Loucy (cell line): Measurements from ENCODE around the gene EHBP1L1.

Source experiments
- H2AFZ ChIP-seq: fragments of 200-600 bp; sonication (generic); 2 replicates; pipeline ENCODE4 v1.6.0; 2016; ENCODE audit warnings: antibody characterized with exemption, mild to moderate bottlenecking, low read length, moderate library complexity
- H3F3A ChIP-seq: fragments of 200-600 bp; 2 replicates; pipeline ENCODE4 v1.6.0; 2016; ENCODE audit warnings: antibody characterized with exemption, low read depth, mild to moderate bottlenecking
- H3K27me3 ChIP-seq: fragments of 200-600 bp; sonication (generic); 2 replicates; pipeline ENCODE4 v1.6.1; 2014; ENCODE audit warnings: low read length, mild to moderate bottlenecking; ENCODE audit not compliant: insufficient read depth, poor library complexity, severe bottlenecking
- H3K36me3 ChIP-seq: fragments of 200-600 bp; sonication (generic); 2 replicates; pipeline ENCODE4 v1.6.1; 2016; ENCODE audit warnings: low read length; ENCODE audit not compliant: insufficient read depth
- H3K4me1 ChIP-seq: fragments of 200-600 bp; sonication (generic); 2 replicates; pipeline ENCODE4 v1.5.1; 2014; ENCODE audit warnings: low read length, mild to moderate bottlenecking; ENCODE audit not compliant: insufficient read depth, poor library complexity, severe bottlenecking
- H3K4me2 ChIP-seq: fragments of 200-600 bp; sonication (generic); 2 replicates; pipeline ENCODE4 v1.6.0; 2014; ENCODE audit warnings: antibody characterized with exemption, low read length, low read depth, mild to moderate bottlenecking; ENCODE audit not compliant: poor library complexity, severe bottlenecking
- H3K4me3 ChIP-seq: fragments of 200-600 bp; sonication (generic); 2 replicates; pipeline ENCODE4 v1.5.1; 2014; ENCODE audit warnings: low read length, mild to moderate bottlenecking, mixed read lengths; ENCODE audit not compliant: poor library complexity, severe bottlenecking
- H3K79me2 ChIP-seq: fragments of 200-600 bp; sonication (generic); 2 replicates; pipeline ENCODE4 v1.6.1; 2014; ENCODE audit warnings: low read length; ENCODE audit not compliant: insufficient read depth
- H3K9ac ChIP-seq: fragments of 200-600 bp; sonication (generic); 2 replicates; pipeline ENCODE4 v1.6.0; 2014; ENCODE audit warnings: mild to moderate bottlenecking, low read depth, low read length, moderate library complexity; ENCODE audit not compliant: poor library complexity, severe bottlenecking
- H3K9me2 ChIP-seq: fragments of 200-600 bp; sonication (generic); replicated peaks from 2 replicates; pipeline ENCODE4 v1.6.1; 2016; ENCODE audit warnings: low read depth, low read length, mixed read lengths
- H3K9me3 ChIP-seq: fragments of 200-600 bp; sonication (generic); 2 replicates; pipeline ENCODE4 v1.6.1; 2014; ENCODE audit warnings: mild to moderate bottlenecking, antibody characterized with exemption, low read length, low read depth; ENCODE audit not compliant: insufficient read depth
- H4K20me1 ChIP-seq: fragments of 200-600 bp; sonication (generic); 2 replicates; pipeline ENCODE4 v1.6.0; 2014; ENCODE audit warnings: antibody characterized with exemption, low read length, mild to moderate bottlenecking; ENCODE audit not compliant: insufficient read depth, poor library complexity, severe bottlenecking
- EZH2phosphoT487 ChIP-seq: fragments of 200-600 bp; IDR thresholded peaks from 2 replicates; pipeline ENCODE4 v1.6.1; 2018; ENCODE audit warnings: antibody characterized with exemption, mild to moderate bottlenecking, moderate library complexity, borderline replicate concordance
- TF ChIP-seq, protein P1 (sequence below): fragments of 200-600 bp; sonication (generic); conservative IDR thresholded peaks from 2 replicates; pipeline ENCODE4 v1.5.1; 2014; ENCODE audit warnings: mild to moderate bottlenecking, antibody characterized with exemption, low read length

The EHBP1L1 gene

DNA sequence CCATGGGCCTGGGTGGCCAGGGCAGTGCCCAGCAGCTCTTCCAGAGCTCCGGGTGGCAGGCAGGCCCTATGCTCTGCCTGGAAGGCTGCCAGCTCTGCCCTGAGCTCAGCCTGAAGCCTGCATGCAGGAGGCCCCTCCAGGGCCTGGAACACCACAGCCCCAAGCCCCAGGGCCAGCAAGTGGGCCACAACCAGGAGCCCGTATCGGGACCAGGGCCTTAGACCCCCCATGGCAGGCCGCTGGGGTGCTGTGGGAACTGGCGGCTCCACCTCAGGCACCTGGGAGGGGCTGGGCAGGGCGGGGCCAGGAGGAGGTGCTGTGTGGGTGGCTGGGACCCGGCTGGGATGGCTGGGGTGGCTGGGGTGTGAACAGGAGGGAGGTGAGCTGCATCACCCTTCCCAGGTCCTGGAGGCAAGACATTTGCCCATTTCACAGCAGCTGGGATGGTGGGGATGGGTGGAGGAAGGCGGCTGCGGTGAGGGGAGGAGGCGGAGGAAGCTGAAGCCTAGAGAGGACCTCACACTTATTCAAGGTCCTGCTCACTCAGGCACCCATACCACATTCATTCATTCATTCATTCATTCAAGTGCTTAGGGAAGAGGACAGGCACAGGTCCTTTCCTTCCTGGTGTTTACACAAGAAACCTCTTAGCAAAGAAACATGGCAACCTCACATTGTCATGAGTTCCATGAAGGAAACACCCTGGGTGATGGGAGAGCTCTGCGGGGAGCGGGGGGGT, 19.9 kb downstream of the EHBP1L1 start, which contains the start of gene KCNK7:
Gene KCNK7 (minus strand): TSS at position 258 of the 739 bp plus-strand sequence. CDS start 28 bp downstream, at position 230.
- Histone ChIP-seq H3K4me2 (no peak within 1 kb of the TSS), H3K79me2 (no peaks in the 10 kb centered on the region), H3F3A (no peaks in the 10 kb centered on the region), H4K20me1 (no peaks in the 10 kb centered on the region), H3K9me3 (no peaks in the 10 kb centered on the region), H3K9ac (no peak within 1 kb of the TSS), H2AFZ (no peak within 1 kb of the TSS), H3K36me3 (peaks cover 6% of the 10 kb centered on the region; the same call in 1 of the 2 replicates), H3K27me3 (no peaks in the 10 kb centered on the region), H3K4me3 (no peak within 1 kb of the TSS), H3K9me2 (no peaks in the 10 kb centered on the region), H3K4me1 (no peaks in the 10 kb centered on the region)
- no peak for TF ChIP-seq EZH2phosphoT487
- TF ChIP-seq, protein P1, sequence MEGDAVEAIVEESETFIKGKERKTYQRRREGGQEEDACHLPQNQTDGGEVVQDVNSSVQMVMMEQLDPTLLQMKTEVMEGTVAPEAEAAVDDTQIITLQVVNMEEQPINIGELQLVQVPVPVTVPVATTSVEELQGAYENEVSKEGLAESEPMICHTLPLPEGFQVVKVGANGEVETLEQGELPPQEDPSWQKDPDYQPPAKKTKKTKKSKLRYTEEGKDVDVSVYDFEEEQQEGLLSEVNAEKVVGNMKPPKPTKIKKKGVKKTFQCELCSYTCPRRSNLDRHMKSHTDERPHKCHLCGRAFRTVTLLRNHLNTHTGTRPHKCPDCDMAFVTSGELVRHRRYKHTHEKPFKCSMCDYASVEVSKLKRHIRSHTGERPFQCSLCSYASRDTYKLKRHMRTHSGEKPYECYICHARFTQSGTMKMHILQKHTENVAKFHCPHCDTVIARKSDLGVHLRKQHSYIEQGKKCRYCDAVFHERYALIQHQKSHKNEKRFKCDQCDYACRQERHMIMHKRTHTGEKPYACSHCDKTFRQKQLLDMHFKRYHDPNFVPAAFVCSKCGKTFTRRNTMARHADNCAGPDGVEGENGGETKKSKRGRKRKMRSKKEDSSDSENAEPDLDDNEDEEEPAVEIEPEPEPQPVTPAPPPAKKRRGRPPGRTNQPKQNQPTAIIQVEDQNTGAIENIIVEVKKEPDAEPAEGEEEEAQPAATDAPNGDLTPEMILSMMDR: no peak

GRCh38 chr11:65596520-65596919, 20.7 kb downstream of the EHBP1L1 start:
- Histone ChIP-seq H3K36me3 (peaks cover 6% of the 10 kb centered on the region; the same call in 1 of the 2 replicates), H3K4me1 (no peaks in the 10 kb centered on the region), H3F3A (no peaks in the 10 kb centered on the region), H3K9me3 (no peaks in the 10 kb centered on the region), H4K20me1 (no peaks in the 10 kb centered on the region), H3K9ac (no peak overlapping the region), H2AFZ (no peak overlapping the region), H3K9me2 (no peaks in the 10 kb centered on the region), H3K27me3 (no peaks in the 10 kb centered on the region), H3K4me2 (no peak overlapping the region), H3K79me2 (no peaks in the 10 kb centered on the region), H3K4me3 (no peak overlapping the region)
- TF ChIP-seq, protein P1: no peak
- TF ChIP-seq EZH2phosphoT487: no peak

- no peak overlapping the region for H3K4me2 ChIP-seq
- no peaks in the 10 kb centered on the region for H3K4me1 ChIP-seq
- no peaks in the 10 kb centered on the region for H3K27me3 ChIP-seq
- no peaks in the 10 kb centered on the region for H3F3A ChIP-seq
- TF ChIP-seq EZH2phosphoT487: no peak
- TF ChIP-seq, protein P1: no peak
- no peak overlapping the region for H3K4me3 ChIP-seq
- no peaks in the 10 kb centered on the region for H3K79me2 ChIP-seq
- no peak overlapping the region for H2AFZ ChIP-seq
- H3K9me2 ChIP-seq: no peaks in the 10 kb centered on the region
- no peaks in the 10 kb centered on the region for H3K9me3 ChIP-seq
- H3K36me3 ChIP-seq: peaks cover 9% of the 10 kb centered on the region; the same call in 1 of the 2 replicates
- no peak overlapping the region for H3K9ac ChIP-seq
- H4K20me1 ChIP-seq: no peaks in the 10 kb centered on the region
Measured at GRCh38 chr11:65598258-65598699, 22.4 kb downstream of the EHBP1L1 start.
